GM20431 (cell line): ENCODE measurements around the gene USP17L20.
"Not testable (repeated sequence)": the region's sequence is repeated elsewhere in the genome, so short reads cannot be mapped to it uniquely, and the experiment has no call there.

Source experiments
- in situ Hi-C: fragments of 300-500 bp; cut with MseI, MboI; formaldehyde crosslinking; loops from one replicate; pipeline ENCODE4 v1.15.0; 2020; ENCODE audit warnings: low sequenced_read_pairs; ENCODE audit not compliant: unreplicated experiment

USP17L20 gene, protein sequence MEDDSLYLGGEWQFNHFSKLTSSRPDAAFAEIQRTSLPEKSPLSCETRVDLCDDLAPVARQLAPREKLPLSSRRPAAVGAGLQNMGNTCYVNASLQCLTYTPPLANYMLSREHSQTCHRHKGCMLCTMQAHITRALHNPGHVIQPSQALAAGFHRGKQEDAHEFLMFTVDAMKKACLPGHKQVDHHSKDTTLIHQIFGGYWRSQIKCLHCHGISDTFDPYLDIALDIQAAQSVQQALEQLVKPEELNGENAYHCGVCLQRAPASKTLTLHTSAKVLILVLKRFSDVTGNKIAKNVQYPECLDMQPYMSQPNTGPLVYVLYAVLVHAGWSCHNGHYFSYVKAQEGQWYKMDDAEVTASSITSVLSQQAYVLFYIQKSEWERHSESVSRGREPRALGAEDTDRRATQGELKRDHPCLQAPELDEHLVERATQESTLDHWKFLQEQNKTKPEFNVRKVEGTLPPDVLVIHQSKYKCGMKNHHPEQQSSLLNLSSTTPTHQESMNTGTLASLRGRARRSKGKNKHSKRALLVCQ

GRCh38 chr4:9257824-9258223, at the start of gene USP17L20:
Gene USP17L20, plus strand, starts transcription at chr4:9258124. Its CDS starts 0 bp downstream, at chr4:9258124.
- in situ Hi-C loops = not testable (repeated sequence)

DNA sequence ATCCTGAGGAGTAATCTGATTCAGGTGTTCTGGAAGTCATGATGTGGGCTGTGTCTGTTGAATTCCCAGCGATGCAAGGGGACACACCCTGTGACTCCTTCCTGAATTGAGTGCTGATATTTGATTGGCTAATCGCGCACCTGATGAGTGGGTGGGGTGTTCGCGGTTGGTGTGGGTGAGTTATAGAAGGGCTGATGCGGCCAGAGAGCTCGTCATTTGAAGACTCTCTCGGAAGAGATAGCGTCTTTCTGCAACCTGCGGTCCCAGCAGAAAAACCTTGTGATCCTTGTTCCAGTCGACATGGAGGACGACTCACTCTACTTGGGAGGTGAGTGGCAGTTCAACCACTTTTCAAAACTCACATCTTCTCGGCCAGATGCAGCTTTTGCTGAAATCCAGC, 47.6 kb upstream of the USP17L20 start, which contains the start of gene USP17L10:
Gene USP17L10, plus strand, starts transcription at position 301 of the 400 bp plus-strand sequence. Its CDS starts 0 bp downstream, at position 301.
- in situ Hi-C loops = not testable (repeated sequence)

GRCh38 chr4:9214701-9215100, 43.2 kb upstream of the USP17L20 start:
- in situ Hi-C loops = not testable (repeated sequence)

DNA sequence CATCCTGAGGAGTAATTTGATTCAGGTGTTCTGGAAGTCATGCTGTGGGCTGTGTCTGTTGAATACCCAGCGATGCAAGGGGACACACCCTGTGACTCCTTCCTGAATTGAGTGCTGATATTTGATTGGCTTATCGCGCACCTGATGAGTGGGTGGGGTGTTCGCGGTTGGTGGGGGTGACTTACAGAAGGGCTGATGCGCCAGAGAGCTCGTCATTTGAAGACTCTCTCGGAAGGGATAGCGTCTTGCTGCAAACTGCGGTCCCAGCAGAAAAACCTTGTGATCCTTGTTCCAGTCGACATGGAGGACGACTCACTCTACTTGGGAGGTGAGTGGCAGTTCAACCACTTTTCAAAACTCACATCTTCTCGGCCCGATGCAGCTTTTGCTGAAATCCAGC, 42.8 kb upstream of the USP17L20 start, which contains the start of gene USP17L11:
Gene USP17L11, plus strand, starts transcription at position 301 of the 400 bp plus-strand sequence. Its CDS starts 0 bp downstream, at position 301.
- in situ Hi-C loops = not testable (repeated sequence)

GRCh38 chr4:9219852-9220251, 38.1 kb upstream of the USP17L20 start, which contains the start of gene USP17L12:
Gene USP17L12, plus strand, starts transcription at chr4:9220152. Its CDS starts 0 bp downstream, at chr4:9220152.
- in situ Hi-C loops = not testable (repeated sequence)

DNA sequence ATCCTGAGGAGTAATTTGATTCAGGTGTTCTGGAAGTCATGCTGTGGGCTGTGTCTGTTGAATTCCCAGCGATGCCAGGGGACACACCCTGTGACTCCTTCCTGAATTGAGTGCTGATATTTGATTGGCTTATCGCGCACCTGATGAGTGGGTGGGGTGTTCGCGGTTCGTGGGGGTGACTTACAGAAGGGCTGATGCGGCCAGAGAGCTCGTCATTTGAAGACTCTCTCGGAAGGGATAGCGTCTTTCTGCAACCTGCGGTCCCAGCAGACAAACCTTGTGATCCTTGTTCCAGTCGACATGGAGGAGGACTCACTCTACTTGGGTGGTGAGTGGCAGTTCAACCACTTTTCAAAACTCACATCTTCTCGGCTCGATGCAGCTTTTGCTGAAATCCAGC, 33.3 kb upstream of the USP17L20 start, which contains the start of gene USP17L13:
Gene USP17L13, plus strand, starts transcription at position 301 of the 400 bp plus-strand sequence. Its CDS starts 0 bp downstream, at position 301.
- in situ Hi-C loops = not testable (repeated sequence)

GRCh38 chr4:9230249-9230648, 27.7 kb upstream of the USP17L20 start:
- in situ Hi-C loops = not testable (repeated sequence)

- in situ Hi-C loops = not testable (repeated sequence)
These were observed 23.8 kb upstream of the USP17L20 start, which contains the start of gene USP17L15 for GRCh38 chr4:9234085-9234484. Gene USP17L15, plus strand, starts transcription at chr4:9234385. Its CDS starts 0 bp downstream, at chr4:9234385.

DNA sequence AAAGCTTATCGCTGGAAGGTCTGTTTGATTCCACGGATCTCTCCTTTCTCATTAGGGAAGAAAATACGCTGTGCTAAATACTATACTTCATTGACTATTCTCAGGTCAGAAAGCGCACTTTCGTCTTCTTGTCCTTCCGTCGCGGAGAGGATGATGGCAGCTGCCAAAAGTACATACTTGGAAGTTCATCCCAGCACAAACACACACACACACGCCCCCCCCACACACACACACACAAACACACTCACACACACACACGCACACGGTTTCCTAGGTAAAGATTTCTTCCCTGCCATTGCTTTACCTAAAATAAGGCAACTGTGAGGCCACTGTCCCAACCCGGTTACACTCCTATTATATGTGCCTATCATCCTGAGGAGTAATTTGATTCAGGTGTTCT, 19.5 kb upstream of the USP17L20 start:
- in situ Hi-C loops = not testable (repeated sequence)

- in situ Hi-C loops = not testable (repeated sequence)
These were observed 14.3 kb upstream of the USP17L20 start, which contains the start of gene USP17L17 for GRCh38 chr4:9243579-9243978. Gene USP17L17, plus strand, starts transcription at chr4:9243879. Its CDS starts 0 bp downstream, at chr4:9243879.

GRCh38 chr4:9247953-9248680, 9.8 kb upstream of the USP17L20 start, which contains the start of gene USP17L18:
Gene USP17L18, plus strand, starts transcription at chr4:9248630. Its CDS starts 0 bp downstream, at chr4:9248630.
- in situ Hi-C loops = not testable (repeated sequence)

GRCh38 chr4:9253078-9253477, 4.8 kb upstream of the USP17L20 start, which contains the start of gene USP17L19:
Gene USP17L19, plus strand, starts transcription at chr4:9253378. Its CDS starts 0 bp downstream, at chr4:9253378.
- in situ Hi-C loops = not testable (repeated sequence)

- in situ Hi-C loops = not testable (repeated sequence)
These were observed 4.6 kb downstream of the USP17L20 start, which contains the start of gene USP17L21 for GRCh38 chr4:9262572-9262971. Gene USP17L21, plus strand, starts transcription at chr4:9262872. Its CDS starts 0 bp downstream, at chr4:9262872.

- in situ Hi-C loops = not testable (repeated sequence)
These were observed 9.4 kb downstream of the USP17L20 start, which contains the start of gene USP17L22 for GRCh38 chr4:9267319-9267718. Gene USP17L22, plus strand, starts transcription at chr4:9267619. Its CDS starts 0 bp downstream, at chr4:9267619.

GRCh38 chr4:9271719-9272118, 13.8 kb downstream of the USP17L20 start:
- in situ Hi-C loops = not testable (repeated sequence)
